ENCODE measurements around the gene SUGCT. TPM values are rescaled to one million over a fixed set of nuclear protein-coding genes. Genes with fewer than 3 reads are reported as not detected.

SUGCT gene
- total RNA-seq, 1 experiment from 2014 or later, result 1.6 TPM

DNA sequence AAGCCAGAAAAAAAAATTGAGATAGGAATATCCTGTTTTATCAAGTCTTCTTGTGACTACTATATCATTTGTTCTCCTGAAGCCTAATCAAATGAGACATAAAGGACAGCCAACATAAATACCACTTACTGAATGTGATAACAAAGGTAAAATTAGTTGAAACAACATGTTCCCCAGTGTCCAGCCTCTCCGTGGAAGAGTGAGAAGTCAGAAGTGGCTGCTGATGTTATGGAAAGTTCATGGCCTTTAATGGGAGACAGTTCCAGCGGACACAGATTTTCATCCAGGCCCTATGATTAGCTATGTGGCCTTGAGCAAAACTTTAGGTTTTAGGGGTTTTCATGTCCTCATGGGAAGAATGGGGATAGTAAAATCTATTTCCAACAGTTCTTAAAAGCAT lies 724.3 kb downstream of the SUGCT start:
- Mint-ChIP-seq H3K9me3 (ENCODE audit: low read depth, unreplicated experiment) (peaks cover 4% of the 10 kb centered on the region), H3K4me1 (ENCODE audit: low read depth, unreplicated experiment) (no peaks in the 10 kb centered on the region), H3K27me3 (ENCODE audit: unreplicated experiment) (no peaks in the 10 kb centered on the region), H3K4me3 (ENCODE audit: low read depth, unreplicated experiment) (no peak overlapping the region), H3K27ac (ENCODE audit: unreplicated experiment) (no peak overlapping the region), H3K36me3 (ENCODE audit: insufficient read depth, unreplicated experiment) (no peaks in the 10 kb centered on the region)
- no peak for DNase-seq
- no peak for TF ChIP-seq CTCF (IDR thresholded peaks at IDR 0.05; ENCODE audit: unreplicated experiment)
- intact Hi-C loops (cut with micrococcal nuclease; ENCODE audit: unreplicated experiment), result no loop called here
- BruUV-seq (replicated peaks), result no TSS peak
- CTCF ChIA-PET, result interaction anchor here (0.6 to 1.7 kb wide), 2 partner anchors 10 to 16 kb away, joined by 3 to 4 read pairs; no protein-coding TSS in a partner anchor

GRCh38 chr7:40859965-40860543 lies 725.2 kb downstream of the SUGCT start:
- intact Hi-C loops (cut with micrococcal nuclease; ENCODE audit: unreplicated experiment), result no loop called here
- CTCF ChIA-PET, result interaction anchor here (1.7 kb wide), 1 partner anchor 11 kb away, joined by 3 read pairs; no protein-coding TSS in a partner anchor
- no peaks in the 10 kb centered on the region for H3K4me1 Mint-ChIP-seq (ENCODE audit: low read depth, unreplicated experiment)
- no peak for TF ChIP-seq CTCF (IDR thresholded peaks at IDR 0.05; ENCODE audit: unreplicated experiment)
- no TSS peak for BruUV-seq (replicated peaks)
- H3K36me3 Mint-ChIP-seq (ENCODE audit: insufficient read depth, unreplicated experiment), result no peaks in the 10 kb centered on the region
- H3K9me3 Mint-ChIP-seq (ENCODE audit: low read depth, unreplicated experiment), result peaks cover 2% of the 10 kb centered on the region
- DNase-seq, result no peak
- H3K27me3 Mint-ChIP-seq (ENCODE audit: unreplicated experiment), result no peaks in the 10 kb centered on the region
- H3K27ac Mint-ChIP-seq (ENCODE audit: unreplicated experiment), result no peak overlapping the region
- H3K4me3 Mint-ChIP-seq (ENCODE audit: low read depth, unreplicated experiment), result no peak overlapping the region

DNA sequence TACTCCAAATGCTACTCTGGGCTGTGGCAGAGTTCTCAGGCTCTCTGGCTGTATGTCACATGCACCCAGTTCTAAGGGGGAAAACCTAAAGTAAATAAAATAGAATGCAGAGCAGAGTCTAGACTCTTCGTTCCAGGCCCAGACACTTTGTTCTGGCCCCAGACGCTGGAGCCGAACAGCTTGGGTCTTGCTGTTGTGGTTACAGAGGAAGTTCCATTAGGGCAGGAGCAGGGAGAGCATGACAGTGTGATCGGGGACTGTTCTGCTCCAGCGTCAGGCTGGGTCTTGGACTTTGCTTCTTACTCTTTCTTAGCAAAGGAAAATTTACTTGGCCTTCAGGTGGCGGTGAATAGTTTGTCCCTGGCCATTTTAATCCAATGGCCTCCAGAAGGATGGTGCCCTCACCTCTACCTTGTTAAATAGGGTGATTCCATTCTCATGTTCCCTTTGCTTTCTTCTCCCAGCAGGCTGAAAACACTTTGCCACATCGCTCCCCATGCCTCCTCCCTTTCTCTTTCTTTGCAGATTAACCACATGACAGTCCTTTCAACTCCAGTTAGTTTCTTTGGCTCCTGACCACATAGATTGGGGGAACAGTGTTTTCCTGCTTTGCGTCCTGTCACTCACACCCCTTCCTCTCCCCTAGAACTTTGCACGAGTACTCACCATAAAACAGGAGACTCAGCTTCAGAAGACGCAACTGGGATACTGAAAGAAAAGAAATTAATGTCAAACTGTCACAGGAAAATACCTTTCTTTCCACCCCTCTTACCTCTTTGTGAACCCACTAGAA lies 730.8 kb downstream of the SUGCT start:
- Mint-ChIP-seq H3K27me3 (ENCODE audit: unreplicated experiment) (no peaks in the 10 kb centered on the region), H3K27ac (ENCODE audit: unreplicated experiment) (no peak overlapping the region), H3K4me1 (ENCODE audit: low read depth, unreplicated experiment) (no peaks in the 10 kb centered on the region), H3K4me3 (ENCODE audit: low read depth, unreplicated experiment) (no peak overlapping the region), H3K36me3 (ENCODE audit: insufficient read depth, unreplicated experiment) (no peaks in the 10 kb centered on the region), H3K9me3 (ENCODE audit: low read depth, unreplicated experiment) (peaks cover 5% of the 10 kb centered on the region)
- no TSS peak for BruUV-seq (replicated peaks)
- intact Hi-C loops (cut with micrococcal nuclease; ENCODE audit: unreplicated experiment), result no loop called here
- CTCF ChIA-PET, result no interaction called here
- DNase-seq, result no peak
- TF ChIP-seq CTCF (IDR thresholded peaks at IDR 0.05; ENCODE audit: unreplicated experiment), result no peak

DNA sequence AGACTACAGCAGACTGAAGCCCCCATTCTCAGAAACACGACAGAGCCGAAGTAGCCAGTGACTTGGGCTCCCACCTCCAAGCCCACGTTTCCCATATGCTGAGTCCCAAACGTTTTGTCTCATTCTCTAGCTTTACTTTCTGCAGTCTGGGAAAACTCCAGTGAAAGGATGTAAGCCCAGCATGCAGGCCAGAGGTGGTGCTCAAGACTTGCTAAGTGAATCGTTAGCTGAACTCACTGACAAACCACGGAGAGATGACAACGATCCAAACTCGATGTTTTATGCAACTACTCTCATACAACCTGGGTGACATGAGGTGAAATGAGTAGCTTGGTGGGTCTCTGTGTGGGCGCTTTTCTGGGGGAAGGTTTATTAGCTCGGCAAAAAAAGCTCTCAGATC lies 731.8 kb downstream of the SUGCT start:
- CTCF ChIA-PET, result no interaction called here
- intact Hi-C loops (cut with micrococcal nuclease; ENCODE audit: unreplicated experiment), result no loop called here
- no peak for DNase-seq
- no peak overlapping the region for H3K27ac Mint-ChIP-seq (ENCODE audit: unreplicated experiment)
- H3K36me3 Mint-ChIP-seq (ENCODE audit: insufficient read depth, unreplicated experiment), result no peaks in the 10 kb centered on the region
- BruUV-seq (replicated peaks), result no TSS peak
- H3K27me3 Mint-ChIP-seq (ENCODE audit: unreplicated experiment), result no peaks in the 10 kb centered on the region
- peaks cover 5% of the 10 kb centered on the region for H3K9me3 Mint-ChIP-seq (ENCODE audit: low read depth, unreplicated experiment)
- TF ChIP-seq CTCF (IDR thresholded peaks at IDR 0.05; ENCODE audit: unreplicated experiment), result no peak
- H3K4me1 Mint-ChIP-seq (ENCODE audit: low read depth, unreplicated experiment), result no peaks in the 10 kb centered on the region
- no peak overlapping the region for H3K4me3 Mint-ChIP-seq (ENCODE audit: low read depth, unreplicated experiment)

All from Calu3 (cell line).